GM12878 (cell line): ENCODE results near the gene RPLP1. TPM values are rescaled to one million over a fixed set of nuclear protein-coding genes. Genes with fewer than 3 reads are reported as not detected.

Source experiments
- ATAC-seq: fragments of 200-7000 bp; cut with Tn5 transposase; 3 replicates; pipeline ENCODE4 v1.9.1; 2020; ENCODE audit warnings: mild to moderate bottlenecking, moderate library complexity
- BruUV-seq: library from RNA; stranded (reverse); fragments of 400-500 nt; replicated peaks from 2 replicates; lab custom pipeline; 2021; lab: Mats Ljungman, UMichigan
- CTCF ChIA-PET: fragments of 300-600 bp; sonication (Branson Sonifier 250); formaldehyde crosslinking; extraction: SDS; loops from one replicate; lab custom pipeline; 2021; ENCODE audit warnings: inconsistent platforms; lab: Yijun Ruan, JAX
- POLR2A ChIA-PET: fragments of 350-600 bp; formaldehyde crosslinking; extraction: SDS; loops from one replicate; lab custom pipeline; 2021; ENCODE audit warnings: inconsistent platforms; lab: Charles Lee
- RAD21 ChIA-PET: fragments of 300-600 bp; sonication (Branson Sonifier 250); formaldehyde crosslinking; loops from one replicate; lab custom pipeline; 2023; ENCODE audit warnings: antibody characterized with exemption; ENCODE audit not compliant: unreplicated experiment; lab: Charles Lee
- SMC1A ChIA-PET: fragments of 300-600 bp; sonication (Branson Sonifier 250); formaldehyde crosslinking; loops from one replicate; lab custom pipeline; 2023; ENCODE audit not compliant: unreplicated experiment, uncharacterized antibody; lab: Charles Lee
- DNase-seq: peaks from one replicate; pipeline ENCODE4 v3.0.0-alpha.2; 2011; ENCODE audit warnings: low read depth, low spot score
- FAIRE-seq: peaks from 3 replicates; lab custom pipeline; 2011; peaks lifted over from hg19 to GRCh38; lab: Jason Lieb, UNC
- H2AFZ ChIP-seq: 2 replicates; pipeline ENCODE4 v1.6.0; 2011; ENCODE audit warnings: low read depth, low read length, control low read depth; ENCODE audit not compliant: control insufficient read depth
- H3K27ac ChIP-seq: 2 replicates; pipeline ENCODE4 v1.5.1; 2011; ENCODE audit warnings: control low read depth; ENCODE audit not compliant: control insufficient read depth, insufficient read depth
- H3K27me3 ChIP-seq, 2 experiments: replicated peaks in 1 of 2; 2 replicates each; pipeline versions ENCODE4 v1.6.0 to v1.6.1; 2011; ENCODE audit warnings: low read length in 1 of 2; ENCODE audit not compliant: control insufficient read depth in 2 of 2, insufficient read depth in 2 of 2
- H3K36me3 ChIP-seq, 2 experiments: 2 replicates each; pipeline ENCODE4 v1.5.1; 2011; ENCODE audit warnings: low read length in 1 of 2; ENCODE audit not compliant: control insufficient read depth in 2 of 2, insufficient read depth in 2 of 2
- H3K4me1 ChIP-seq: 2 replicates; pipeline ENCODE4 v1.6.1; 2011; ENCODE audit warnings: mild to moderate bottlenecking, low read length, moderate library complexity, mixed read lengths; ENCODE audit not compliant: control insufficient read depth, insufficient read depth
- H3K4me2 ChIP-seq: 2 replicates; pipeline ENCODE4 v1.6.0; 2011; ENCODE audit warnings: control low read depth; ENCODE audit not compliant: control insufficient read depth, insufficient read depth
- H3K4me3 ChIP-seq: fragments of 200-600 bp; sonication (generic); 2 replicates; pipeline ENCODE4 v1.5.1; 2016
- H3K79me2 ChIP-seq: 2 replicates; pipeline ENCODE4 v1.6.0; 2011; ENCODE audit warnings: low read length; ENCODE audit not compliant: control insufficient read depth, insufficient read depth
- H3K9ac ChIP-seq: 2 replicates; pipeline ENCODE4 v1.8.0; 2011; ENCODE audit warnings: low read length, control low read depth, mixed read lengths; ENCODE audit not compliant: control insufficient read depth, insufficient read depth
- H3K9me3 ChIP-seq: replicated peaks from 3 replicates; pipeline ENCODE4 v1.5.1; 2011; ENCODE audit warnings: mild to moderate bottlenecking, low read length; ENCODE audit not compliant: control insufficient read depth, insufficient read depth
- H4K20me1 ChIP-seq: 2 replicates; pipeline ENCODE4 v1.6.0; 2011; ENCODE audit not compliant: control insufficient read depth, insufficient read depth
- CBX3 ChIP-seq: fragments of 200-600 bp; sonication (generic); IDR thresholded peaks from 2 replicates; pipeline ENCODE4 v1.6.1; 2016; ENCODE audit warnings: low read depth, borderline replicate concordance
- CHD2 ChIP-seq: IDR thresholded peaks from 2 replicates; pipeline ENCODE4 v1.6.1; 2011; ENCODE audit warnings: low read depth, low read length, improper control_type of control experiment, borderline replicate concordance
- NFXL1 ChIP-seq: fragments of 450-650 bp; IDR thresholded peaks from 2 replicates; pipeline ENCODE4 v1.6.1; 2017; ENCODE audit warnings: antibody characterized with exemption, mild to moderate bottlenecking, borderline replicate concordance
- NR2C1 ChIP-seq: fragments of 450-650 bp; IDR thresholded peaks from 2 replicates; pipeline ENCODE4 v1.6.1; 2017; ENCODE audit warnings: antibody characterized with exemption, mild to moderate bottlenecking, moderate library complexity
- ZNF384 ChIP-seq: IDR thresholded peaks from 2 replicates; pipeline ENCODE4 v1.6.1; 2012; ENCODE audit warnings: low read depth, mild to moderate bottlenecking, low read length, improper control_type of control experiment, borderline replicate concordance
- WGBS: methylation state at CpG from one replicate; pipeline ENCODE4 v1.1.6; 2016; ENCODE audit warnings: low lambda C conversion rate; ENCODE audit not compliant: insufficient replicate concordance, insufficient coverage; ENCODE audit errors: missing lambda C conversion rate; 5-methylcytosine and 5-hydroxymethylcytosine counted together
- in situ Hi-C: fragments of 300-500 bp; cut with MboI; formaldehyde crosslinking; loops from 9 replicates; pipeline ENCODE4 v1.14.3; 2018; ENCODE audit warnings: mixed read lengths
- intact Hi-C: fragments of 100-400 bp; cut with micrococcal nuclease; formaldehyde crosslinking; loops from one replicate; pipeline ENCODE4 v1.14.2; 2022; ENCODE audit not compliant: unreplicated experiment
- polyA plus RNA-seq, 11 experiments: library from polyadenylated mRNA; depleted of rRNA in 4 of 11; unstranded in 6 of 11; stranded (reverse) in 5 of 11; fragments of >200 nt; fragmentation: Nextera tagmentation in 4 of 11; fragmentation: Illumina TruSeq in 1 of 11; extraction: Ambion mirVana in 4 of 11; extraction: Trizol in 1 of 11; gene quantifications; 1 replicate in 1 of 11; 2 replicates in 10 of 11; pipeline versions ENCODE4 v1.2.1 to v1.2.3, GENCODE V29; 2011 to 2016; ENCODE audit warnings: inconsistent platforms in 2 of 11, missing spikeins in 2 of 11, low read depth in 1 of 11
- total RNA-seq, 4 experiments: library from RNA; depleted of rRNA in 3 of 4; stranded (reverse); fragments of >200 nt in 3 of 4; fragmentation: Illumina TruSeq in 1 of 4; extraction: Trizol in 1 of 4; gene quantifications; 2 replicates each; pipeline versions ENCODE4 v1.2.1 to v1.2.3, GENCODE V29; 2013 to 2021
- TF ChIP-seq, protein P1 (sequence below): fragments of 450-650 bp; IDR thresholded peaks from 2 replicates; pipeline ENCODE4 v1.6.1; 2016; ENCODE audit warnings: mild to moderate bottlenecking

The RPLP1 gene
- total and polyA plus RNA-seq, 10 of the 15 experiments (the other 5 are each of a cell fraction or from before 2014, with no cell fraction given) = 217 to 3,098 (median 1,664) TPM

DNA sequence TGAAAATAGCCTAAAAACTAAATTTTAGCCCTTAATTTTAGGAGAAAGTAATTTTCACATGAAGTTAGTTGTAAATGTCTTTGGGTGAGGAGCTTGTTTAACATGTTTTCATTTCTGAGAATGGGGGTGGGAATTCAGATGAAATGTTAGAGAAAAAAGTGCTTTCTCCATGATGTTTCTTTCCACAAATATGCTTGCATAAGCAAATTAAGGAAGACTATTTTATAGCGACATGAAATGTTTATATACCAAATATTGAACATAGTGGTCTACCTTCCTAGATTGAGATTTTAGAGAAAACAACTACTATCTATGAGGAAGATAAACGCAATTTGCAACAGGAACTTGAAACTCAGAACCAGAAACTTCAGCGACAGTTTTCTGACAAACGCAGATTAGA, 13.0 kb upstream of the RPLP1 start:
- H2AFZ ChIP-seq = no peak overlapping the region
- ChIA-PET SMC1A (interaction anchor here (1.0 kb wide), 1 partner anchor 23 kb away, joined by 4 read pairs; no protein-coding TSS in a partner anchor), CTCF (interaction anchor here (0.9 kb wide), 1 partner anchor 18 kb away, joined by 3 read pairs; no protein-coding TSS in a partner anchor), POLR2A (interaction anchor here (1.0 kb wide), 1 partner anchor 32 kb away, joined by 3 read pairs; no protein-coding TSS in a partner anchor), RAD21 (no interaction called here)
- whole genome bisulfite sequencing = 87% methylated on average over 4 of the region's 4 CpGs
- DNase-seq (no peak), FAIRE-seq (no peak), ATAC-seq (no peak)
- in situ Hi-C loops = no loop called here
- peaks cover 5 to 25% of the 10 kb centered on the region in 2 experiments for H3K36me3 ChIP-seq
- BruUV-seq = no TSS peak
- TF ChIP-seq CBX3 = no peak
- no peak for TF ChIP-seq NFXL1
- no peak for TF ChIP-seq NR2C1
- intact Hi-C loops = no loop called here
- H3K9me3 ChIP-seq = no peaks in the 10 kb centered on the region
- no peaks in the 10 kb centered on the region for H4K20me1 ChIP-seq
- no peak overlapping the region for H3K27ac ChIP-seq
- no peaks in the 10 kb centered on the region for H3K79me2 ChIP-seq
- H3K4me3 ChIP-seq = no peak overlapping the region
- H3K4me2 ChIP-seq = no peak overlapping the region
- no peaks in the 10 kb centered on the region for H3K27me3 ChIP-seq
- no peak overlapping the region for H3K9ac ChIP-seq
- H3K4me1 ChIP-seq = no peaks in the 10 kb centered on the region; the same call in 1 of the 2 replicates

DNA sequence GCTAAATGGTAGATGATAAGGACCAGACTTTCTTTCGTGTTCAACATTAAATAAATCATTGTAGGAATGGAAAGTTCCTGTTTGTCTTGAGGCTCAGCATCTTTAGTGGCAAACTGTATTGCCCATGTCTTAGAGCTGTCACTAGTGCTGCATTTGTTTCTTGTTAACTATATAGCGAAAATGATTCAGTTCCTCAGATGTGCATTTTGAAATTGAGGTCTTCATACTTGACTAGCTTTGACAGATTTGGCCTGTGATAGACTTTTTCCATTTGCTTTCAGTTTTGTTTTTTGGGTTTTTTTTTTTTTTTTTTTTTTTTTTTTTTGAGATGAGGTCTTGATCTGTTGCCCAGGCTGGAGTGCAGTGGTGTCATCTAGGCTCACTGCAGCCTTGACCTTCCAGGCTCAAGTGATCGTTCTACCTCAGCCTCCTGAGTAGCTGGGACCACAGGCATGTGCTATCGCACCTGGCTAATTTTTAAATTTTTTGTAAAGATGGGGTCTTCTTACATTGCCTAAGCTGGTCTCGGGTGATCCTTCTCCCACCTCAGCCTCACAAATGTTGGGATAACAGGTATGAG, 9.5 kb upstream of the RPLP1 start:
- Histone ChIP-seq H2AFZ (peak overlapping the region; percentile 1; the same call in 1 of the 2 replicates), H3K79me2 (no peaks in the 10 kb centered on the region), H3K9ac (no peak overlapping the region), H3K36me3 (peaks cover 5 to 35% of the 10 kb centered on the region in 2 experiments), H3K4me2 (peak overlapping the region; percentile 33), H3K27ac (peak overlapping the region; percentile 1; the same call in 1 of the 2 replicates), H3K4me3 (peak overlapping the region; percentile 23; the same call in 1 of the 2 replicates), H3K4me1 (no peaks in the 10 kb centered on the region; the same call in 1 of the 2 replicates), H4K20me1 (no peaks in the 10 kb centered on the region), H3K27me3 (no peaks in the 10 kb centered on the region), H3K9me3 (no peaks in the 10 kb centered on the region)
- peak; percentile 84 for FAIRE-seq
- DNase-seq = no peak
- 69% methylated on average over 5 of the region's 5 CpGs for WGBS
- ChIA-PET CTCF (interaction anchor here (1.2 to 1.4 kb wide), 2 partner anchors 20 to 32 kb away, joined by 3 to 5 read pairs; no protein-coding TSS in a partner anchor), POLR2A (interaction anchor here (0.6 to 0.7 kb wide), 4 partner anchors 9 to 360 kb away, joined by 4 to 9 read pairs (median 5); no protein-coding TSS in a partner anchor), SMC1A (interaction anchor here (0.7 to 1.6 kb wide), 2 partner anchors 9 kb away, joined by 3 to 6 read pairs; partner anchors contain the start of gene RPLP1), RAD21 (interaction anchor here (0.7 to 1.3 kb wide), 2 partner anchors 10 to 1314 kb away, joined by 4 to 5 read pairs; partner anchors contain the start of gene RPLP1)
- intact Hi-C loops (no loop called here), in situ Hi-C loops (no loop called here)
- TF ChIP-seq, protein P1, sequence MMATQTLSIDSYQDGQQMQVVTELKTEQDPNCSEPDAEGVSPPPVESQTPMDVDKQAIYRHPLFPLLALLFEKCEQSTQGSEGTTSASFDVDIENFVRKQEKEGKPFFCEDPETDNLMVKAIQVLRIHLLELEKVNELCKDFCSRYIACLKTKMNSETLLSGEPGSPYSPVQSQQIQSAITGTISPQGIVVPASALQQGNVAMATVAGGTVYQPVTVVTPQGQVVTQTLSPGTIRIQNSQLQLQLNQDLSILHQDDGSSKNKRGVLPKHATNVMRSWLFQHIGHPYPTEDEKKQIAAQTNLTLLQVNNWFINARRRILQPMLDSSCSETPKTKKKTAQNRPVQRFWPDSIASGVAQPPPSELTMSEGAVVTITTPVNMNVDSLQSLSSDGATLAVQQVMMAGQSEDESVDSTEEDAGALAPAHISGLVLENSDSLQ = peak; percentile 63; the same call in 1 of the 2 replicates
- TF ChIP-seq CHD2 (no peak), ZNF384 (peak; percentile 84)
- BruUV-seq = no TSS peak
- ATAC-seq = peak; percentile 89
